GM23248 (cell line): ENCODE results near the gene IDH3G. TPM values are rescaled to one million over a fixed set of nuclear protein-coding genes. Genes with fewer than 3 reads are reported as not detected.

ENCODE experiments used
- DNase-seq: peaks from one replicate; pipeline ENCODE4 v3.0.0-alpha.2; 2015
- H2AFZ ChIP-seq: fragments of 200-600 bp; sonication (generic); 2 replicates; pipeline ENCODE4 v1.6.1; 2016; ENCODE audit warnings: antibody characterized with exemption
- H3F3A ChIP-seq: fragments of 200-600 bp; sonication (generic); 2 replicates; pipeline ENCODE4 v1.6.1; 2016; ENCODE audit warnings: mild to moderate bottlenecking, antibody characterized with exemption, mixed run types; ENCODE audit not compliant: insufficient read depth
- H3K27ac ChIP-seq: fragments of 200-600 bp; sonication (generic); 2 replicates; pipeline ENCODE4 v1.5.1; 2016; ENCODE audit warnings: mild to moderate bottlenecking
- H3K27me3 ChIP-seq: fragments of 200-600 bp; sonication (generic); replicated peaks from 2 replicates; pipeline ENCODE4 v1.6.1; 2016; ENCODE audit warnings: mild to moderate bottlenecking; ENCODE audit not compliant: insufficient read depth
- H3K36me3 ChIP-seq: fragments of 200-600 bp; sonication (generic); 2 replicates; pipeline ENCODE4 v1.6.1; 2016; ENCODE audit warnings: low read depth, mild to moderate bottlenecking
- H3K4me1 ChIP-seq: fragments of 200-600 bp; sonication (generic); 2 replicates; pipeline ENCODE4 v1.6.1; 2016; ENCODE audit warnings: mild to moderate bottlenecking; ENCODE audit not compliant: insufficient read depth
- H3K4me2 ChIP-seq: fragments of 200-600 bp; sonication (generic); one replicate; pipeline ENCODE4 v1.6.1; 2016; ENCODE audit warnings: mild to moderate bottlenecking; ENCODE audit not compliant: unreplicated experiment
- H3K4me3 ChIP-seq: fragments of 200-600 bp; sonication (generic); 2 replicates; pipeline ENCODE4 v1.5.1; 2016; ENCODE audit warnings: mild to moderate bottlenecking
- H3K79me2 ChIP-seq: fragments of 200-600 bp; sonication (generic); 2 replicates; pipeline ENCODE4 v1.6.1; 2016; ENCODE audit warnings: mild to moderate bottlenecking; ENCODE audit not compliant: insufficient read depth
- H3K9ac ChIP-seq: fragments of 200-600 bp; sonication (generic); 2 replicates; pipeline ENCODE4 v1.6.1; 2016; ENCODE audit warnings: mild to moderate bottlenecking
- H3K9me2 ChIP-seq: fragments of 200-600 bp; sonication (generic); 2 replicates; pipeline ENCODE4 v1.6.1; 2016; ENCODE audit warnings: mixed run types, mild to moderate bottlenecking, moderate library complexity; ENCODE audit not compliant: insufficient read depth
- H3K9me3 ChIP-seq: fragments of 200-600 bp; sonication (generic); one replicate; pipeline ENCODE4 v1.6.1; 2017; ENCODE audit warnings: low read depth
- H4K20me1 ChIP-seq: fragments of 200-600 bp; sonication (generic); 2 replicates; pipeline ENCODE4 v1.6.0; 2016; ENCODE audit not compliant: insufficient read depth
- EZH2 ChIP-seq: fragments of 200-600 bp; sonication (generic); IDR thresholded peaks from 2 replicates; pipeline ENCODE4 v1.6.1; 2018; ENCODE audit warnings: antibody characterized with exemption, mild to moderate bottlenecking; ENCODE audit not compliant: insufficient read depth, poor library complexity, severe bottlenecking
- EZH2phosphoT487 ChIP-seq: fragments of 200-600 bp; sonication (generic); IDR thresholded peaks from 2 replicates; pipeline ENCODE4 v1.6.1; 2018; ENCODE audit warnings: antibody characterized with exemption, moderate library complexity, mild to moderate bottlenecking, low read depth; ENCODE audit not compliant: insufficient read depth
- WGBS, 2 experiments: methylation state at CpG; one replicate each; pipeline ENCODE4 v1.1.6; 2015 to 2017; ENCODE audit warnings: low lambda C conversion rate in 2 of 2, low coverage in 1 of 2; ENCODE audit errors: missing lambda C conversion rate in 2 of 2; 5-methylcytosine and 5-hydroxymethylcytosine counted together
- in situ Hi-C: fragments of 300-500 bp; cut with MboI; formaldehyde crosslinking; loops from 2 replicates; pipeline ENCODE4 v1.15.0; 2020
- polyA plus RNA-seq: library from polyadenylated mRNA; unstranded; fragments of >200 nt; fragmentation: Nextera tagmentation; extraction: Ambion mirVana; gene quantifications from 2 replicates; pipeline ENCODE4 v1.2.1, GENCODE V29; 2016
- total RNA-seq: library from RNA; depleted of rRNA; stranded (reverse); fragments of >200 nt; shearing (Covaris generic); gene quantifications from 2 replicates; pipeline ENCODE4 v1.2.3, GENCODE V29; 2014

Gene IDH3G
- total and polyA plus RNA-seq, 2 experiments from 2014 or later: 83.2 to 88.2 TPM

DNA sequence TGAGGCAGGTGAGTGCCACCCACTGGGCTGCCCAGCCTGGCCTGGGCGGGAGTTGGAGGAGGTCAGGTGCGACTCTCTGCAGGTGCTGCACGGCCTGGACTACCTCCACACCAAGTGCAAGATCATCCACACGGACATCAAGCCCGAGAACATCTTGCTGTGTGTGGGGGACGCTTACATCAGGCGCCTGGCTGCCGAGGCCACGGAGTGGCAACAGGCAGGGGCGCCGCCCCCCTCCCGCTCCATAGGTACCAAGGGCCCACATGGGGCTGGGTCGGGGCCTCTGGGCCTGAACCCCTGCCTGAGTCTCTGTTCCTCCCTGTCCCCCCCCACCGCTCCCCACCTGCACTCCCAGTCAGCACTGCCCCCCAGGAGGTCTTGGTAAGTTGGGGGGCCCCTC is 11.3 kb downstream of the IDH3G start:
- Histone ChIP-seq H3K9me3 (no peaks in the 10 kb centered on the region), H3K4me3 (no peak overlapping the region), H3K27me3 (no peaks in the 10 kb centered on the region), H3K27ac (no peak overlapping the region), H3K79me2 (no peaks in the 10 kb centered on the region), H3F3A (no peaks in the 10 kb centered on the region), H3K4me1 (no peaks in the 10 kb centered on the region), H2AFZ (no peak overlapping the region), H4K20me1 (no peaks in the 10 kb centered on the region), H3K9me2 (no peaks in the 10 kb centered on the region), H3K4me2 (no peak overlapping the region), H3K9ac (no peak overlapping the region), H3K36me3 (no peaks in the 10 kb centered on the region)
- WGBS, 2 experiments: 90% methylated on average over 2 to 11 of the region's 14 CpGs
- no peak for DNase-seq
- in situ Hi-C loops: no loop called here
- TF ChIP-seq EZH2 (no peak), EZH2phosphoT487 (no peak)

DNA sequence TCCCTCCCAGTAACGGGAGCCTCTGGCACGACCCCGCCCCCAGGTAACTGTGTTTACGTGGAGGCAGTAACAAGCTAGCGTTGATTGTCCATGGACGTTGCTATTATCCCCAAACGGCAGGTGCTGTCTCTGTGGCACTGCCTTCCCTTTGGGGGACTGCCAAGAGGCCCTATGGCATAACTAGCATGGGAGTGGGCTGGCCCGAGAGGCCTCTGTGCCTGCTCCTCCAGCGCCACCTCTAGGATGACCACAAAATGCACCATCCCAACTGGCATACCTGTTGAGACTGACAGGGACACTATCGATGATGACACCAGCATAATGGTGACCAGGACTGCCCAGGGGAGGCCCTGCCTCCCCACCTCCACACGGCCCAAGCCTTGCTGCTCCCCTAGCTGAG is 11.9 kb downstream of the IDH3G start:
- 60 to 75% methylated on average over 9 to 10 of the region's 11 CpGs for WGBS, 2 experiments
- Histone ChIP-seq H4K20me1 (no peaks in the 10 kb centered on the region), H3K79me2 (no peaks in the 10 kb centered on the region), H3K4me2 (no peak overlapping the region), H3K36me3 (no peaks in the 10 kb centered on the region), H3F3A (no peaks in the 10 kb centered on the region), H3K4me1 (no peaks in the 10 kb centered on the region), H3K9me2 (no peaks in the 10 kb centered on the region), H3K9ac (no peak overlapping the region), H3K4me3 (no peak overlapping the region), H2AFZ (no peak overlapping the region), H3K9me3 (no peaks in the 10 kb centered on the region), H3K27me3 (no peaks in the 10 kb centered on the region), H3K27ac (no peak overlapping the region)
- no peak for DNase-seq
- TF ChIP-seq EZH2phosphoT487 (no peak), EZH2 (no peak)
- in situ Hi-C loops: no loop called here

GRCh38 chrX:153781428-153782047 is 12.6 kb downstream of the IDH3G start:
- H2AFZ ChIP-seq: no peak overlapping the region
- H3K4me1 ChIP-seq: no peaks in the 10 kb centered on the region
- H3K79me2 ChIP-seq: no peaks in the 10 kb centered on the region
- H3K4me2 ChIP-seq: no peak overlapping the region
- TF ChIP-seq EZH2 (no peak), EZH2phosphoT487 (no peak)
- no peaks in the 10 kb centered on the region for H4K20me1 ChIP-seq
- no peaks in the 10 kb centered on the region for H3K9me2 ChIP-seq
- 48 to 58% methylated on average over 8 to 10 of the region's 24 CpGs for WGBS, 2 experiments
- H3K4me3 ChIP-seq: no peak overlapping the region
- no peak overlapping the region for H3K27ac ChIP-seq
- H3F3A ChIP-seq: no peaks in the 10 kb centered on the region
- H3K36me3 ChIP-seq: no peaks in the 10 kb centered on the region
- DNase-seq: peak; percentile 31
- H3K27me3 ChIP-seq: no peaks in the 10 kb centered on the region
- in situ Hi-C loops: no loop called here
- no peaks in the 10 kb centered on the region for H3K9me3 ChIP-seq
- H3K9ac ChIP-seq: 0 out of 2 replicates have a peak overlapping the region, but pooled peaks have one; percentile 3

DNA sequence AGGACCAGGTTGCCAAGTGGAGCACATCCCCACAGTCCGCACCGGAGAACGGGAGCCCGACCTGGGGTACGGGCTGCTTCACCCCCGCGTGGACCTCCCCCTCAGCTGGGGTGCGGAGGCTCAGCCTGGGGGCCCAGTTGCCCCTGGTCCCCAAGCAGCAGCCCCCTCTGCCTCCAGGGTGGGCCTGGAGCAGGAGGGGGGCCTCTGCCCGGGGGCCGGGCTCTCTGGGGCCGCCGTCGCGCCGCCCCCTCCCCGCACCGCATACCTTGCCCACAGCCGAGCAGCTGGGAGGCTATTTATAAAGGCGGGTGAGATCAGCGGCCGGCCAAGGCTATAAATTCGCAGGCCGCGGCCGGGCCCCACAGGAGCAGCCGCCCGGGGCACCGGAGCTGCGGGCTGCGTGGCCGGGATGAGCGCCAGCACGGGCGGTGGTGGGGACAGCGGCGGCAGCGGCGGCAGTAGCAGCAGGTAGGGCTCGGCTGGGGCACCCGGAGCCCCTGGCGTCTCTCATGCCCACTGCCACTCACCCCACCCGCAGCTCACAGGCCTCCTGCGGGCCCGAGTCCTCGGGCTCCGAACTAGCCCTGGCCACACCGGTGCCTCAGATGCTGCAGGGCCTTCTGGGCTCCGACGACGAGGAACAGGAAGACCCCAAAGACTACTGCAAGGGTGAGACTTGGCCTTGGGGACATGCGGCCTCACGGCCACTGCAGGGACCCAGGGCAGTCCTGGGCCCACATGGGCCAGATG is 13.3 kb downstream of the IDH3G start, which contains the start of gene SRPK3:
Gene SRPK3 (plus strand): TSS at position 364 of the 750 bp plus-strand sequence. CDS start 46 bp downstream, at position 410.
- in situ Hi-C loops: no loop called here
- 14 to 24% methylated on average over 15 to 17 of the region's 52 CpGs for WGBS, 2 experiments
- H2AFZ ChIP-seq: no peak within 1 kb of the TSS
- TF ChIP-seq EZH2 (no peak), EZH2phosphoT487 (no peak)
- H4K20me1 ChIP-seq: no peaks in the 10 kb centered on the region
- H3K9me2 ChIP-seq: no peaks in the 10 kb centered on the region
- peak; percentile 60 for DNase-seq
- H3K4me2 ChIP-seq: no peak within 1 kb of the TSS
- no peaks in the 10 kb centered on the region for H3K79me2 ChIP-seq
- H3K27ac ChIP-seq: no peak within 1 kb of the TSS
- no peaks in the 10 kb centered on the region for H3K9me3 ChIP-seq
- 0 out of 2 replicates have a peak within 1 kb of the TSS, but pooled peaks have one; percentile 3 for H3K9ac ChIP-seq
- no peaks in the 10 kb centered on the region for H3F3A ChIP-seq
- H3K4me1 ChIP-seq: no peaks in the 10 kb centered on the region
- H3K27me3 ChIP-seq: no peaks in the 10 kb centered on the region
- H3K4me3 ChIP-seq: no peak within 1 kb of the TSS
- no peaks in the 10 kb centered on the region for H3K36me3 ChIP-seq
